Endothelial cell of umbilical vein (primary cell): ENCODE measurements around the gene ERFL.

Experiments used
- CTCF ChIP-seq, 2 donors: IDR thresholded peaks; 1 replicate in 1 of 2; 2 replicates in 1 of 2; pipeline ENCODE4 v1.5.1; 2011; ENCODE audit warnings: low read length in 2 of 2, mild to moderate bottlenecking in 2 of 2, moderate library complexity in 2 of 2, control low read depth in 1 of 2, inconsistent platforms in 1 of 2, low read depth in 1 of 2; ENCODE audit not compliant: insufficient read depth in 1 of 2; ENCODE audit errors: extremely low read depth in 1 of 2
- GATA2 ChIP-seq: IDR thresholded peaks from 2 replicates; pipeline ENCODE4 v1.7.0; 2011; ENCODE audit warnings: low read depth, mild to moderate bottlenecking, moderate library complexity, mixed read lengths, low read length; ENCODE audit not compliant: insufficient read length, insufficient read depth
- JUN ChIP-seq: IDR thresholded peaks from 2 replicates; pipeline ENCODE4 v1.6.1; 2011; ENCODE audit warnings: borderline replicate concordance, low read depth; ENCODE audit not compliant: insufficient read length, insufficient read depth
- POLR2A ChIP-seq: IDR thresholded peaks from 2 replicates; pipeline ENCODE4 v1.6.1; 2012; ENCODE audit warnings: low read depth, mild to moderate bottlenecking, control low read depth, low read length
- POLR2AphosphoS5 ChIP-seq: IDR thresholded peaks from 2 replicates; pipeline ENCODE4 v1.6.1; 2012; ENCODE audit warnings: low read depth, mild to moderate bottlenecking, control low read depth, low read length, moderate library complexity; ENCODE audit not compliant: insufficient read depth

DNA sequence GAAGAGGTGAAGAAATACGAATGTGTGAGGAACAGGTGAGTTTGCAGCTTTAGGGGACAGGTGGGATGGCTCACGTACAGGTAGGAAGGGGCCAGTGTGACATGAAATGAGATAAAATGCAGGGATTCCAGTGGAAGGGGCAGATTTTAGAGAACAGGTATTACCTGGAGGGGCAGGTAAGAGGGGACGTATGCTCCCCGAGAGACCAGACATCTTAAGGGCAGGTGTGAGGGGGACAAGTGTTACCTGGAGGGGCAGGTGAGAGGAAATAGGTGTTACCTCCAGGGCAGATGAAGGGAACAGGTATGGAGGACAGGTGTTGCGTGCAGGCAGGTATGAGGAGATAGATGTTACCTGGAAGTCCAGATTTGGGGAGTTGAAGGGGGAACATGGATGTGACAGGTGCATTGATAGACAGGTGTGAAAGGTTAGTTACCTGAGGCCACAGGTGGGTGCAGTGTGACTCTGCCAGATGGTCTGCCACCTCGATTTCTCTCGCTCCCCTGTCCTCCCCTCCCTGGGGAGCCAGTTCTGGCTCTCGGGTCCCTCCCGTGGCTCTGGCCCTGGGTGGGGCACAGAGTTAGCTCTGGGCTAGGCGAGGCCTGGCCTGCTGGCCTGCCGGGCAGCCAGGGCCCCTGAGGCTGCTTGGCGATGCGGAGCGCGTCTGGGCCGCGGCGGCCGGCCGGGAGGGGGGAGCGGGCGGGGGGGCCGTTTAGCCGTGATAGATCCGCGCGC lies 2.1 kb downstream of the ERFL start:
- TF ChIP-seq POLR2AphosphoS5 (no peak), POLR2A (no peak), GATA2 (no peak), CTCF (IDR thresholded peaks at IDR 0.05; ENCODE audit: extremely low read depth in 1 of 2, insufficient read depth in 1 of 2, low read depth in 1 of 2, low read length in 2 of 2) (no peak), JUN (no peak)
